Suppressor macrophage treated with lipopolysaccharide for 1 hour (primary cell): Measurements from ENCODE around the gene UPP1.
"Not testable (repeated sequence)": the region's sequence is repeated elsewhere in the genome, so short reads cannot be mapped to it uniquely, and the experiment has no call there.

Experiments
- DNase-seq, 3 donors: peaks; one replicate each; pipeline ENCODE4 v3.0.0-alpha.2; 2020 to 2022

UPP1 gene

GRCh38 chr7:48112401-48113165 lies 23.5 kb downstream of the UPP1 start:
- DNase-seq = peak; percentile 62 to 74 (median 66)

GRCh38 chr7:48113275-48113674 lies 24.2 kb downstream of the UPP1 start:
- DNase-seq = peak; percentile 91 to 92 (median 92)

- no peak for DNase-seq
Measured at GRCh38 chr7:48114115-48114514, 25.1 kb downstream of the UPP1 start.

GRCh38 chr7:48114589-48114988 lies 25.5 kb downstream of the UPP1 start:
- no peak for DNase-seq

- DNase-seq = no peak
Measured at GRCh38 chr7:48116043-48116442, 27.0 kb downstream of the UPP1 start.

GRCh38 chr7:48118041-48118440 lies 29.0 kb downstream of the UPP1 start:
- no peak for DNase-seq

- not testable (repeated sequence) for DNase-seq
Measured at GRCh38 chr7:48120536-48120935, 31.5 kb downstream of the UPP1 start.

- no peak for DNase-seq
Measured at GRCh38 chr7:48126037-48126436, 37.0 kb downstream of the UPP1 start.

GRCh38 chr7:48130658-48131108 lies 41.6 kb downstream of the UPP1 start:
- no peak for DNase-seq

- DNase-seq = no peak
Measured at GRCh38 chr7:48132792-48133191, 43.7 kb downstream of the UPP1 start.

- DNase-seq = peak in 2 of 3 donors; percentile 15 to 16
Measured at GRCh38 chr7:48139459-48139858, 50.4 kb downstream of the UPP1 start.

- DNase-seq = peak; percentile 10 to 29 (median 24)
Measured at GRCh38 chr7:48140001-48140681, 51.1 kb downstream of the UPP1 start.

- DNase-seq = no peak
Measured at GRCh38 chr7:48141521-48141920, 52.5 kb downstream of the UPP1 start.

GRCh38 chr7:48144291-48144768 lies 55.3 kb downstream of the UPP1 start:
- DNase-seq = no peak

- DNase-seq = no peak
Measured at GRCh38 chr7:48147078-48147591, 58.1 kb downstream of the UPP1 start.

- not testable (repeated sequence) for DNase-seq
Measured at GRCh38 chr7:48147690-48148089, 58.6 kb downstream of the UPP1 start.

GRCh38 chr7:48148311-48148710 lies 59.2 kb downstream of the UPP1 start:
- DNase-seq = no peak

- DNase-seq = no peak
Measured at GRCh38 chr7:48149058-48149457, 60.0 kb downstream of the UPP1 start.

GRCh38 chr7:48150086-48150485 lies 61.0 kb downstream of the UPP1 start:
- DNase-seq = no peak

GRCh38 chr7:48154792-48155413 lies 65.8 kb downstream of the UPP1 start:
- peak; percentile 56 to 74 (median 71) for DNase-seq
